GM12878 (cell line): ENCODE results near the gene PMPCA. TPM values are rescaled to one million over a fixed set of nuclear protein-coding genes. Genes with fewer than 3 reads are reported as not detected.

Experiments used
- ATAC-seq: fragments of 200-7000 bp; cut with Tn5 transposase; 3 replicates; pipeline ENCODE4 v1.9.1; 2020; ENCODE audit warnings: mild to moderate bottlenecking, moderate library complexity
- BruUV-seq: library from RNA; stranded (reverse); fragments of 400-500 nt; replicated peaks from 2 replicates; lab custom pipeline; 2021; lab: Mats Ljungman, UMichigan
- CTCF ChIA-PET: fragments of 300-600 bp; sonication (Branson Sonifier 250); formaldehyde crosslinking; extraction: SDS; loops from one replicate; lab custom pipeline; 2021; ENCODE audit warnings: inconsistent platforms; lab: Yijun Ruan, JAX
- POLR2A ChIA-PET: fragments of 350-600 bp; formaldehyde crosslinking; extraction: SDS; loops from one replicate; lab custom pipeline; 2021; ENCODE audit warnings: inconsistent platforms; lab: Charles Lee
- RAD21 ChIA-PET: fragments of 300-600 bp; sonication (Branson Sonifier 250); formaldehyde crosslinking; loops from one replicate; lab custom pipeline; 2023; ENCODE audit warnings: antibody characterized with exemption; ENCODE audit not compliant: unreplicated experiment; lab: Charles Lee
- SMC1A ChIA-PET: fragments of 300-600 bp; sonication (Branson Sonifier 250); formaldehyde crosslinking; loops from one replicate; lab custom pipeline; 2023; ENCODE audit not compliant: unreplicated experiment, uncharacterized antibody; lab: Charles Lee
- DNase-seq: peaks from one replicate; pipeline ENCODE4 v3.0.0-alpha.2; 2011; ENCODE audit warnings: low read depth, low spot score
- FAIRE-seq: peaks from 3 replicates; lab custom pipeline; 2011; peaks lifted over from hg19 to GRCh38; lab: Jason Lieb, UNC
- H2AFZ ChIP-seq: 2 replicates; pipeline ENCODE4 v1.6.0; 2011; ENCODE audit warnings: low read depth, low read length, control low read depth; ENCODE audit not compliant: control insufficient read depth
- H3K27ac ChIP-seq: 2 replicates; pipeline ENCODE4 v1.5.1; 2011; ENCODE audit warnings: control low read depth; ENCODE audit not compliant: control insufficient read depth, insufficient read depth
- H3K27me3 ChIP-seq, 2 experiments: replicated peaks in 1 of 2; 2 replicates each; pipeline versions ENCODE4 v1.6.0 to v1.6.1; 2011; ENCODE audit warnings: low read length in 1 of 2; ENCODE audit not compliant: control insufficient read depth in 2 of 2, insufficient read depth in 2 of 2
- H3K36me3 ChIP-seq, 2 experiments: 2 replicates each; pipeline ENCODE4 v1.5.1; 2011; ENCODE audit warnings: low read length in 1 of 2; ENCODE audit not compliant: control insufficient read depth in 2 of 2, insufficient read depth in 2 of 2
- H3K4me1 ChIP-seq: 2 replicates; pipeline ENCODE4 v1.6.1; 2011; ENCODE audit warnings: mild to moderate bottlenecking, low read length, moderate library complexity, mixed read lengths; ENCODE audit not compliant: control insufficient read depth, insufficient read depth
- H3K4me2 ChIP-seq: 2 replicates; pipeline ENCODE4 v1.6.0; 2011; ENCODE audit warnings: control low read depth; ENCODE audit not compliant: control insufficient read depth, insufficient read depth
- H3K4me3 ChIP-seq: fragments of 200-600 bp; sonication (generic); 2 replicates; pipeline ENCODE4 v1.5.1; 2016
- H3K79me2 ChIP-seq: 2 replicates; pipeline ENCODE4 v1.6.0; 2011; ENCODE audit warnings: low read length; ENCODE audit not compliant: control insufficient read depth, insufficient read depth
- H3K9ac ChIP-seq: 2 replicates; pipeline ENCODE4 v1.8.0; 2011; ENCODE audit warnings: low read length, control low read depth, mixed read lengths; ENCODE audit not compliant: control insufficient read depth, insufficient read depth
- H3K9me3 ChIP-seq: replicated peaks from 3 replicates; pipeline ENCODE4 v1.5.1; 2011; ENCODE audit warnings: mild to moderate bottlenecking, low read length; ENCODE audit not compliant: control insufficient read depth, insufficient read depth
- H4K20me1 ChIP-seq: 2 replicates; pipeline ENCODE4 v1.6.0; 2011; ENCODE audit not compliant: control insufficient read depth, insufficient read depth
- ATF2 ChIP-seq: IDR thresholded peaks from 2 replicates; pipeline ENCODE4 v1.6.1; 2012; ENCODE audit warnings: low read length, inconsistent platforms
- BACH1 ChIP-seq: fragments of 450-650 bp; IDR thresholded peaks from 2 replicates; pipeline ENCODE4 v1.6.1; 2017; ENCODE audit warnings: mild to moderate bottlenecking, borderline replicate concordance
- BHLHE40 ChIP-seq, 2 experiments: fragments of 450-650 bp in 1 of 2; IDR thresholded peaks; 2 replicates each; pipeline ENCODE4 v1.6.1; 2011 to 2017; ENCODE audit warnings: low read depth in 2 of 2, borderline replicate concordance in 1 of 2, improper control_type of control experiment in 1 of 2, low read length in 1 of 2, mild to moderate bottlenecking in 1 of 2
- BMI1 ChIP-seq: fragments of 450-650 bp; IDR thresholded peaks from 2 replicates; pipeline ENCODE4 v1.6.1; 2016; ENCODE audit warnings: mild to moderate bottlenecking, moderate library complexity, borderline replicate concordance
- CREM ChIP-seq: IDR thresholded peaks from 2 replicates; pipeline ENCODE4 v1.6.1; 2014; ENCODE audit warnings: antibody characterized with exemption, low read depth
- DPF2 ChIP-seq: fragments of 450-650 bp; IDR thresholded peaks from 2 replicates; pipeline ENCODE4 v1.6.1; 2017; ENCODE audit warnings: mild to moderate bottlenecking
- HDAC6 ChIP-seq: fragments of 200-600 bp; sonication (generic); IDR thresholded peaks from one replicate; pipeline ENCODE4 v1.8.0; 2017; ENCODE audit warnings: antibody characterized with exemption; ENCODE audit not compliant: unreplicated experiment
- IKZF2 ChIP-seq, 2 experiments: fragments of 450-650 bp; IDR thresholded peaks; 2 replicates each; pipeline ENCODE4 v1.6.1; 2017; ENCODE audit warnings: mild to moderate bottlenecking in 2 of 2, moderate library complexity in 2 of 2
- RAD21 ChIP-seq: IDR thresholded peaks from 2 replicates; pipeline ENCODE4 v1.6.1; 2011; ENCODE audit warnings: mild to moderate bottlenecking, low read depth, low read length, moderate library complexity; ENCODE audit not compliant: insufficient read depth
- SPI1 ChIP-seq: IDR thresholded peaks from 2 replicates; pipeline ENCODE4 v1.6.1; 2011; ENCODE audit warnings: low read depth, mild to moderate bottlenecking, low read length, moderate library complexity, borderline replicate concordance; ENCODE audit not compliant: insufficient read depth
- STAT1 ChIP-seq: fragments of 450-650 bp; conservative IDR thresholded peaks from 2 replicates; pipeline ENCODE4 v1.6.1; 2014; ENCODE audit warnings: antibody characterized with exemption, mild to moderate bottlenecking
- TCF12 ChIP-seq: IDR thresholded peaks from 2 replicates; pipeline ENCODE4 v1.6.1; 2011; ENCODE audit warnings: low read depth, mild to moderate bottlenecking, low read length
- YBX1 ChIP-seq: fragments of 450-650 bp; IDR thresholded peaks from 2 replicates; pipeline ENCODE4 v1.6.1; 2016; ENCODE audit warnings: antibody characterized with exemption
- YY1 ChIP-seq: IDR thresholded peaks from 2 replicates; pipeline ENCODE4 v1.6.1; 2011; ENCODE audit warnings: low read depth, mild to moderate bottlenecking, low read length
- ZNF207 ChIP-seq: fragments of 450-650 bp; IDR thresholded peaks from 2 replicates; pipeline ENCODE4 v1.6.1; 2014; ENCODE audit warnings: antibody characterized with exemption, mild to moderate bottlenecking, borderline replicate concordance
- ZNF274 ChIP-seq: IDR thresholded peaks from one replicate; pipeline ENCODE4 v1.8.0; 2011; ENCODE audit not compliant: insufficient read length, insufficient read depth
- WGBS: methylation state at CpG from one replicate; pipeline ENCODE4 v1.1.6; 2016; ENCODE audit warnings: low lambda C conversion rate; ENCODE audit not compliant: insufficient replicate concordance, insufficient coverage; ENCODE audit errors: missing lambda C conversion rate; 5-methylcytosine and 5-hydroxymethylcytosine counted together
- in situ Hi-C: fragments of 300-500 bp; cut with MboI; formaldehyde crosslinking; loops from 9 replicates; pipeline ENCODE4 v1.14.3; 2018; ENCODE audit warnings: mixed read lengths
- intact Hi-C: fragments of 100-400 bp; cut with micrococcal nuclease; formaldehyde crosslinking; loops from one replicate; pipeline ENCODE4 v1.14.2; 2022; ENCODE audit not compliant: unreplicated experiment
- polyA plus RNA-seq, 11 experiments: library from polyadenylated mRNA; depleted of rRNA in 4 of 11; unstranded in 6 of 11; stranded (reverse) in 5 of 11; fragments of >200 nt; fragmentation: Nextera tagmentation in 4 of 11; fragmentation: Illumina TruSeq in 1 of 11; extraction: Ambion mirVana in 4 of 11; extraction: Trizol in 1 of 11; gene quantifications; 1 replicate in 1 of 11; 2 replicates in 10 of 11; pipeline versions ENCODE4 v1.2.1 to v1.2.3, GENCODE V29; 2011 to 2016; ENCODE audit warnings: inconsistent platforms in 2 of 11, missing spikeins in 2 of 11, low read depth in 1 of 11
- total RNA-seq, 4 experiments: library from RNA; depleted of rRNA in 3 of 4; stranded (reverse); fragments of >200 nt in 3 of 4; fragmentation: Illumina TruSeq in 1 of 4; extraction: Trizol in 1 of 4; gene quantifications; 2 replicates each; pipeline versions ENCODE4 v1.2.1 to v1.2.3, GENCODE V29; 2013 to 2021
- TF ChIP-seq, protein P1 (sequence below): IDR thresholded peaks from 2 replicates; pipeline ENCODE4 v1.6.1; 2012; ENCODE audit warnings: low read depth, low read length, improper control_type of control experiment

Gene PMPCA
- total and polyA plus RNA-seq, 10 of the 15 experiments (the other 5 are each of a cell fraction or from before 2014, with no cell fraction given): 8.1 to 137 (median 75.7) TPM

- TF ChIP-seq BACH1: no peak
- TF ChIP-seq ZNF274: no peak
- no peak for TF ChIP-seq IKZF2 (IDR thresholded peaks at IDR 0.05)
- TF ChIP-seq, all 136 proteins: peak for 0
- Histone ChIP-seq H3K4me2 (no peak overlapping the region), H2AFZ (no peak overlapping the region), H3K27me3 (no peaks in the 10 kb centered on the region), H3K36me3 (peaks cover 25 to 26% of the 10 kb centered on the region in 2 experiments; a peak in 3 of 4 replicates), H3K4me3 (no peak overlapping the region), H4K20me1 (no peaks in the 10 kb centered on the region), H3K27ac (no peak overlapping the region), H3K9ac (no peak overlapping the region), H3K9me3 (no peaks in the 10 kb centered on the region), H3K79me2 (no peaks in the 10 kb centered on the region), H3K4me1 (no peaks in the 10 kb centered on the region)
- intact Hi-C loops: no loop called here
- ChIA-PET POLR2A (no interaction called here), RAD21 (no interaction called here), CTCF (no interaction called here), SMC1A (no interaction called here)
- ATAC-seq (no peak), FAIRE-seq (no peak), DNase-seq (no peak)
- BruUV-seq: no TSS peak
- in situ Hi-C loops: no loop called here
- over 99% methylated on average over 26 of the region's 26 CpGs for WGBS
Measured at GRCh38 chr9:136422876-136423275, 12.4 kb downstream of the PMPCA start.

GRCh38 chr9:136423432-136424146, 13.1 kb downstream of the PMPCA start:
- Histone ChIP-seq H3K4me2 (no peak overlapping the region), H3K27ac (no peak overlapping the region), H3K9me3 (no peaks in the 10 kb centered on the region), H4K20me1 (no peaks in the 10 kb centered on the region), H3K79me2 (no peaks in the 10 kb centered on the region), H3K36me3 (peaks cover 19 to 22% of the 10 kb centered on the region in 2 experiments; a peak in 3 of 4 replicates), H2AFZ (no peak overlapping the region), H3K9ac (no peak overlapping the region), H3K4me1 (no peaks in the 10 kb centered on the region), H3K27me3 (no peaks in the 10 kb centered on the region), H3K4me3 (no peak overlapping the region)
- DNase-seq (no peak), ATAC-seq (no peak), FAIRE-seq (no peak)
- SMC1A ChIA-PET: no interaction called here
- 98% methylated on average over 43 of the region's 43 CpGs for WGBS
- BruUV-seq: TSS peak; percentile 58
- CTCF ChIA-PET: interaction anchor here (0.7 kb wide), 1 partner anchor 226 kb away, joined by 4 read pairs; no protein-coding TSS in a partner anchor
- RAD21 ChIA-PET: no interaction called here
- intact Hi-C loops: no loop called here
- POLR2A ChIA-PET: no interaction called here
- in situ Hi-C loops: no loop called here
- TF ChIP-seq ZNF207 (no peak), YBX1 (no peak), SPI1 (no peak), CREM (no peak), HDAC6 (no peak), STAT1 (no peak), ATF2 (no peak), TCF12 (no peak), BMI1 (no peak), DPF2 (no peak), YY1 (no peak), RAD21 (no peak), BHLHE40 (IDR thresholded peaks at IDR 0.05; ENCODE audit: borderline replicate concordance in 1 of 2, low read depth in 2 of 2, low read length in 1 of 2) (no peak)
- TF ChIP-seq, protein P1, sequence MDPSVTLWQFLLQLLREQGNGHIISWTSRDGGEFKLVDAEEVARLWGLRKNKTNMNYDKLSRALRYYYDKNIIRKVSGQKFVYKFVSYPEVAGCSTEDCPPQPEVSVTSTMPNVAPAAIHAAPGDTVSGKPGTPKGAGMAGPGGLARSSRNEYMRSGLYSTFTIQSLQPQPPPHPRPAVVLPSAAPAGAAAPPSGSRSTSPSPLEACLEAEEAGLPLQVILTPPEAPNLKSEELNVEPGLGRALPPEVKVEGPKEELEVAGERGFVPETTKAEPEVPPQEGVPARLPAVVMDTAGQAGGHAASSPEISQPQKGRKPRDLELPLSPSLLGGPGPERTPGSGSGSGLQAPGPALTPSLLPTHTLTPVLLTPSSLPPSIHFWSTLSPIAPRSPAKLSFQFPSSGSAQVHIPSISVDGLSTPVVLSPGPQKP: no peak
